ENCODE measurements around the gene NEMP1. TPM values are rescaled to one million over a fixed set of nuclear protein-coding genes. Genes with fewer than 3 reads are reported as not detected.

Gene NEMP1
- total and polyA plus RNA-seq, 2 of the 8 experiments (the other 6 are each of a cell fraction or from before 2014, with no cell fraction given): 30.1 to 43.2 TPM

GRCh38 chr12:57009949-57010626 lies 68.5 kb downstream of the NEMP1 start:
- Histone ChIP-seq H2BK15ac (ENCODE audit: low read length) (no peak overlapping the region), H3K9ac (replicated peaks in 1 of 4; ENCODE audit: extremely low read depth in 1 of 4, low read depth in 3 of 4, low read length in 3 of 4) (no peak overlapping the region; a peak in 1 of 7 replicates), H2BK12ac (ENCODE audit: low read depth, low read length) (no peak overlapping the region), H3K9me3 (ENCODE audit: insufficient read depth in 2 of 2, low read depth in 1 of 2, low read length in 1 of 2) (no peaks in the 10 kb centered on the region), H3K4ac (replicated peaks; ENCODE audit: insufficient read length, low read depth, low read length) (no peak overlapping the region), H4K8ac (ENCODE audit: extremely low read depth, insufficient read depth, low read length) (no peak overlapping the region), H2AK5ac (ENCODE audit: low read depth, low read length) (no peak overlapping the region), H3K23me2 (ENCODE audit: low read depth, low read length) (no peaks in the 10 kb centered on the region; the same call in 1 of the 2 replicates), H3K4me3 (ENCODE audit: extremely low read depth in 1 of 4, insufficient read depth in 2 of 4, low read depth in 3 of 4, low read length in 4 of 4) (0 out of 8 replicates have a peak overlapping the region, but pooled peaks of 1 of the 4 experiments have one; percentile 2), H3K23ac (ENCODE audit: insufficient read length) (no peak overlapping the region), H3K27me3 (replicated peaks in 1 of 4; ENCODE audit: control insufficient read depth in 3 of 4, extremely low read depth in 1 of 4, insufficient read depth in 3 of 4, low read length in 3 of 4) (no peaks in the 10 kb centered on the region), H3K36me3 (ENCODE audit: control insufficient read depth in 2 of 4, insufficient read depth in 4 of 4, low read length in 3 of 4) (no peaks in the 10 kb centered on the region; a peak in 1 of 8 replicates), H4K91ac (replicated peaks; ENCODE audit: insufficient read length, low read length) (peak overlapping the region; percentile 57), H2AFZ (ENCODE audit: low read length) (no peak overlapping the region), H3K79me2 (ENCODE audit: control insufficient read depth in 1 of 2, insufficient read depth in 2 of 2, low read length in 2 of 2) (peaks cover 0 to 8% of the 10 kb centered on the region in 2 experiments; a peak in 2 of 4 replicates), H2BK120ac (replicated peaks; ENCODE audit: low read depth, low read length) (peak overlapping the region; percentile 24), H2BK20ac (ENCODE audit: low read length) (no peak overlapping the region), H3K4me2 (ENCODE audit: insufficient read depth in 1 of 2, low read depth in 2 of 2, low read length in 2 of 2) (peak overlapping the region in 1 of 2 experiments; percentile 9; a peak in 2 of 4 replicates), H4K5ac (ENCODE audit: insufficient read length, low read depth, low read length) (no peak overlapping the region), H2BK5ac (ENCODE audit: low read depth, low read length) (0 out of 2 replicates have a peak overlapping the region, but pooled peaks have one; percentile 53), H3K79me1 (ENCODE audit: low read depth, low read length) (no peaks in the 10 kb centered on the region), H3K14ac (ENCODE audit: insufficient read length) (no peak overlapping the region), H4K20me1 (replicated peaks in 1 of 2; ENCODE audit: control insufficient read depth in 1 of 2, insufficient read depth in 2 of 2, low read length in 2 of 2) (no peaks in the 10 kb centered on the region), H3K27ac (ENCODE audit: low read depth, low read length) (no peak overlapping the region), H3K18ac (ENCODE audit: extremely low read depth, low read length) (no peak overlapping the region; the same call in 1 of the 2 replicates), H3K4me1 (replicated peaks in 1 of 4; ENCODE audit: control insufficient read depth in 3 of 4, insufficient read depth in 4 of 4, low read length in 3 of 4) (peaks cover 2 to 15% (median 11%) of the 10 kb centered on the region in 4 experiments), H3K56ac (replicated peaks; ENCODE audit: insufficient read length, low read depth, low read length) (no peak overlapping the region)
- DNase-seq (ENCODE audit: low read depth in 1 of 2, low spot score in 2 of 2) (no peak), FAIRE-seq (no peak)
- TF ChIP-seq TEAD4 (IDR thresholded peaks at IDR 0.05; ENCODE audit: low read depth, low read length) (0 out of 2 replicates have a peak, but pooled peaks have one; percentile 25), RAD21 (IDR thresholded peaks at IDR 0.05 in 1 of 2, conservative IDR thresholded peaks at IDR 0.05 in 1 of 2; ENCODE audit: low read depth in 2 of 2, low read length in 2 of 2) (no peak), SP1 (IDR thresholded peaks at IDR 0.05; ENCODE audit: low read depth, low read length) (peak; percentile 77; the same call in 1 of the 2 replicates)
- WGBS, 2 experiments (ENCODE audit: extremely low coverage in 1 of 2, insufficient coverage in 1 of 2, insufficient read length in 1 of 2, insufficient replicate concordance in 2 of 2, low coverage in 1 of 2, low lambda C conversion rate in 2 of 2, missing lambda C conversion rate in 1 of 2): 84% methylated on average over 5 of the region's 5 CpGs; no CpG with 5 or more reads in 1 of the 2 experiments
- ChIA-PET CTCF (ENCODE audit: partially characterized antibody) (interaction anchor here (0.7 to 10.1 kb wide), 14 partner anchors 8 to 778 kb away, joined by 3 to 95 read pairs (median 5); partner anchors contain the start of genes STAT6 and TAC3), POLR2A (ENCODE audit: partially characterized antibody) (interaction anchor here (3.7 kb wide), 1 partner anchor 102 kb away, joined by 17 read pairs; the partner anchor contains the start of gene STAT6)
